Measurements from ENCODE around the gene PER1.

DNA sequence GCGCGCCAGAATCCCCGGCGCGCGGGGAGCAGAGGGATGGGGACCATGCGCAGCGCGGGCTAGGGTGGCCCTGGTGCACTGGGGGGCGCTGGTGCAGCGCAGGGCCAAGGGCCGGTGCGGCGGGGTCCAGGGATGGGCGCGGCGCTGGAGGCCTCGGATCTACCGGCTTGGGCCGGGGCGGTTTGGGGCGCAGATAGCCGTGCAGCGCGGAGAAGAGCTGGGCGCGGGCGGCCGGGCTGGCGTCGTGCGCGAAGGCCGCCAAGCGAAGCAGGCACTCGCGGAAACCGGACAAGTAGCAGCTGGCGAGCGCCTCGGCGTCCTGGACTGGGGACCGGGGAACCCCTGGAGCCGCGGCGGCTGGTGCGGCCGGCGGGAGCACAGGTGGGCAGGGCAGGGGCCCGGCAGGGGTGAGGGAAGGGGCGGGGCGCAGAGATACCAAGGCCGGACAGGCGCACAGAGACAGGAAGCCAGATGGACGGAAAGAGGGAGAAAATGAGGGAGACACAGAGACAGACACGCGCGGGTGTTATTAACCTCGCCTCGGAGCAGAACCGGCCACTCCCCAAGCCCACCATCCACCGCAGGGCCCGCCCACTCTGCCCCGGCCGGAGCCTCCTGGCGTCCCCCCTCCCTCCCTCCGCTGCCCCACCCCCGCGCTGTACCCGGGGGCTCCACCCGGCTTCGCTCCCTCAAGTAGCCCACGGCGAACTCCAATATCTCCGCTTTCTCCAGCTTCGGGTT, 30.4 kb downstream of the PER1 start:
- peak in 4 of 6 experiments; percentile 19 to 48 (median 32) for TF ChIP-seq CTCF (IDR thresholded peaks at IDR 0.05)
- no peak for TF ChIP-seq POLR2A (IDR thresholded peaks at IDR 0.05)
